SK-N-SH (cell line): Measurements from ENCODE around the gene ITGA1. TPM values are rescaled to one million over a fixed set of nuclear protein-coding genes. Genes with fewer than 3 reads are reported as not detected.

Experiments used
- CTCF ChIA-PET: fragments of 300-600, 350-600 bp; formaldehyde crosslinking; extraction: SDS; loops from one replicate; lab custom pipeline; 2021; lab: Yijun Ruan, JAX
- POLR2A ChIA-PET: fragments of 350-600 bp; sonication (Branson Sonifier 250); formaldehyde crosslinking; extraction: SDS; loops from one replicate; lab custom pipeline; 2020; ENCODE audit warnings: antibody characterized with exemption, inconsistent platforms; lab: Yijun Ruan, JAX
- DNase-seq: peaks from one replicate; pipeline ENCODE4 v3.0.0; 2012
- H2AFZ ChIP-seq: fragments of 200-600 bp; sonication (generic); 2 replicates; pipeline ENCODE4 v1.8.1; 2016; ENCODE audit warnings: antibody characterized with exemption, mild to moderate bottlenecking, low read depth
- H3F3A ChIP-seq: fragments of 200-600 bp; sonication (generic); replicated peaks from 2 replicates; pipeline ENCODE3; 2016; ENCODE audit warnings: antibody characterized with exemption, mild to moderate bottlenecking; ENCODE audit not compliant: insufficient read depth
- H3K27ac ChIP-seq, 2 experiments: fragments of 200-500 bp in 1 of 2; fragments of 200-600 bp in 1 of 2; sonication (Bioruptor generic) in 1 of 2; sonication (generic), shearing (Covaris generic) in 1 of 2; 2 replicates each; pipeline versions ENCODE4 v1.5.1 to v1.6.1; 2014 to 2016; ENCODE audit warnings: low read depth in 2 of 2, inconsistent platforms in 1 of 2, low read length in 1 of 2, mild to moderate bottlenecking in 1 of 2, mixed read lengths in 1 of 2
- H3K27me3 ChIP-seq: fragments of 200-600 bp; sonication (generic), shearing (Covaris generic); 2 replicates; pipeline ENCODE4 v1.6.1; 2016; ENCODE audit warnings: mixed run types; ENCODE audit not compliant: insufficient read depth
- H3K36me3 ChIP-seq, 2 experiments: fragments of 200-500 bp in 1 of 2; fragments of 200-600 bp in 1 of 2; sonication (Bioruptor generic) in 1 of 2; sonication (generic) in 1 of 2; replicated peaks in 1 of 2; 2 replicates each; pipeline versions ENCODE3 to v1.5.1; 2014 to 2016; ENCODE audit warnings: low read length in 1 of 2, mild to moderate bottlenecking in 1 of 2; ENCODE audit not compliant: insufficient read depth in 2 of 2, control insufficient read depth in 1 of 2
- H3K4me1 ChIP-seq, 2 experiments: fragments of 200-500 bp in 1 of 2; fragments of 200-600 bp in 1 of 2; sonication (Bioruptor generic) in 1 of 2; sonication (generic), shearing (Covaris generic) in 1 of 2; 2 replicates each; pipeline versions ENCODE4 v1.5.1 to v1.6.1; 2014 to 2016; ENCODE audit warnings: low read depth in 1 of 2, low read length in 1 of 2, mixed run types in 1 of 2; ENCODE audit not compliant: insufficient read depth in 2 of 2, control insufficient read depth in 1 of 2
- H3K4me2 ChIP-seq: fragments of 200-600 bp; sonication (generic), shearing (Covaris generic); 2 replicates; pipeline ENCODE4 v1.6.1; 2017; ENCODE audit warnings: mixed run types
- H3K4me3 ChIP-seq, 2 experiments: fragments of 200-500 bp in 1 of 2; fragments of 200-600 bp in 1 of 2; sonication (Bioruptor generic) in 1 of 2; sonication (generic), shearing (Covaris generic) in 1 of 2; 2 replicates each; pipeline versions ENCODE4 v1.5.1 to v1.8.1; 2014 to 2016; ENCODE audit warnings: low read depth in 2 of 2, inconsistent platforms in 1 of 2, low read length in 1 of 2, mild to moderate bottlenecking in 1 of 2, mixed read lengths in 1 of 2, moderate library complexity in 1 of 2
- H3K79me2 ChIP-seq: fragments of 200-600 bp; sonication (generic); 2 replicates; pipeline ENCODE4 v1.8.1; 2017; ENCODE audit warnings: mild to moderate bottlenecking; ENCODE audit not compliant: insufficient read depth
- H3K9ac ChIP-seq: fragments of 200-600 bp; sonication (generic); 2 replicates; pipeline ENCODE4 v1.6.1; 2017; ENCODE audit warnings: mixed run types
- H3K9me2 ChIP-seq: fragments of 200-600 bp; sonication (generic); 2 replicates; pipeline ENCODE4 v1.6.1; 2017; ENCODE audit warnings: mixed run types
- H3K9me3 ChIP-seq: fragments of 200-600 bp; sonication (generic); 2 replicates; pipeline ENCODE4 v1.6.1; 2017; ENCODE audit warnings: mixed run types, mild to moderate bottlenecking, moderate library complexity
- H4K20me1 ChIP-seq: fragments of 200-600 bp; sonication (generic); 2 replicates; pipeline ENCODE4 v1.6.1; 2017; ENCODE audit warnings: mild to moderate bottlenecking, mixed run types; ENCODE audit not compliant: insufficient read depth
- CTCF ChIP-seq: fragments of 200-600 bp; sonication (generic); IDR thresholded peaks from 2 replicates; pipeline ENCODE4 v1.6.1; 2017; ENCODE audit warnings: antibody characterized with exemption, mild to moderate bottlenecking, moderate library complexity
- FOSL2 ChIP-seq: IDR thresholded peaks from 2 replicates; pipeline ENCODE4 v1.4.0; 2012; ENCODE audit warnings: low read depth, mild to moderate bottlenecking, moderate library complexity, borderline replicate concordance
- FOXJ3 ChIP-seq: sonication (generic); formaldehyde crosslinking; IDR thresholded peaks from 2 replicates; pipeline ENCODE4 v1.5.1; 2020; ENCODE audit warnings: mild to moderate bottlenecking, missing genetic modification reagents
- FOXM1 ChIP-seq: IDR thresholded peaks from 2 replicates; pipeline ENCODE4 v1.4.0; 2012; ENCODE audit warnings: low read depth, mild to moderate bottlenecking
- GATA2 ChIP-seq: sonication (generic); formaldehyde crosslinking; IDR thresholded peaks from 2 replicates; pipeline ENCODE4 v1.5.0; 2020; ENCODE audit warnings: mild to moderate bottlenecking, missing genetic modification reagents
- JUND ChIP-seq: IDR thresholded peaks from 2 replicates; pipeline ENCODE4 v1.4.0; 2012
- MAX ChIP-seq: IDR thresholded peaks from 2 replicates; pipeline ENCODE4 v1.4.0; 2012; ENCODE audit warnings: low read depth
- NRF1 ChIP-seq: IDR thresholded peaks from 2 replicates; pipeline ENCODE4 v1.6.1; 2012; ENCODE audit warnings: low read depth, mild to moderate bottlenecking, low read length
- PBX3 ChIP-seq: IDR thresholded peaks from 2 replicates; pipeline ENCODE4; 2012
- POLR2AphosphoS5 ChIP-seq: IDR thresholded peaks from 2 replicates; pipeline ENCODE4 v1.6.1; 2012; ENCODE audit warnings: low read depth, low read length
- RCOR1 ChIP-seq: fragments of 150-350 bp; IDR thresholded peaks from 2 replicates; pipeline ENCODE4 v1.6.1; 2017; ENCODE audit warnings: antibody characterized with exemption, low read length
- SIN3A ChIP-seq: IDR thresholded peaks from 2 replicates; pipeline ENCODE4 v1.6.1; 2012; ENCODE audit warnings: low read depth, mild to moderate bottlenecking, low read length, moderate library complexity, borderline replicate concordance
- TEAD4 ChIP-seq: IDR thresholded peaks from 2 replicates; pipeline ENCODE4 v1.4.0; 2012; ENCODE audit warnings: mild to moderate bottlenecking, borderline replicate concordance; ENCODE audit not compliant: insufficient read depth
- YY1 ChIP-seq: IDR thresholded peaks from 2 replicates; pipeline ENCODE4 v1.4.0; 2012; ENCODE audit warnings: low read depth, mild to moderate bottlenecking
- WGBS: methylation state at CpG from one replicate; pipeline ENCODE4 v1.1.6; 2017; ENCODE audit warnings: low lambda C conversion rate; 5-methylcytosine and 5-hydroxymethylcytosine counted together
- polyA plus RNA-seq, 3 experiments: library from polyadenylated mRNA; depleted of rRNA; stranded (reverse); fragments of >200 nt; gene quantifications; 2 replicates each; pipeline ENCODE4 v1.2.3, GENCODE V29; 2012
- TF ChIP-seq, protein P1 (sequence below): fragments of 150-350 bp; IDR thresholded peaks from 2 replicates; pipeline ENCODE4 v1.6.1; 2016; ENCODE audit warnings: mild to moderate bottlenecking, low read depth, low read length

Gene ITGA1
- polyA plus RNA-seq, 1 of the 3 experiments (the other 2 are of a cell fraction), result 7.7 TPM

DNA sequence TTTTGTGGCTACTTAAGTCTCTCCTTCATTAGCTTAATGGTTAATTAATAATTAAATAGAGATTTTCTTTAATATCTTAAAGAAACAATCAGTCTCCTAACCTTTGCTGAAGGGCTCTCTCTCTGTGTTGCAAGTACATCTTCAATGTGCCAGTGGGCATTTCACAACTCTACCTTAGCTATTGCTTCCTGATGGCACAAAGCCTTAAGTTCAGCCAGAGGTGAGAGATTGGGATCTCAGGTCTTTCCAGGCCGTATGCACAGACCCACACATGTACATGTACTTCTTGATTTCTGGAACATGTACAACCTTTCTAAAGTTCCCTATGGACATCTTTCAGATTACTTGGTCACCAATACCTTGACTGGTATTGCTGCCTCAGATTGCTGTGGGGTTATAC is 8.9 kb upstream of the ITGA1 start (continued):
- TF ChIP-seq, protein P1, sequence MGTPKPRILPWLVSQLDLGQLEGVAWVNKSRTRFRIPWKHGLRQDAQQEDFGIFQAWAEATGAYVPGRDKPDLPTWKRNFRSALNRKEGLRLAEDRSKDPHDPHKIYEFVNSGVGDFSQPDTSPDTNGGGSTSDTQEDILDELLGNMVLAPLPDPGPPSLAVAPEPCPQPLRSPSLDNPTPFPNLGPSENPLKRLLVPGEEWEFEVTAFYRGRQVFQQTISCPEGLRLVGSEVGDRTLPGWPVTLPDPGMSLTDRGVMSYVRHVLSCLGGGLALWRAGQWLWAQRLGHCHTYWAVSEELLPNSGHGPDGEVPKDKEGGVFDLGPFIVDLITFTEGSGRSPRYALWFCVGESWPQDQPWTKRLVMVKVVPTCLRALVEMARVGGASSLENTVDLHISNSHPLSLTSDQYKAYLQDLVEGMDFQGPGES, result no peak

GRCh38 chr5:52779213-52779612 is 8.5 kb upstream of the ITGA1 start:
- Histone ChIP-seq H3K9me3 (no peaks in the 10 kb centered on the region), H3K4me2 (no peak overlapping the region), H3K4me3 (no peak overlapping the region), H3K27ac (no peak overlapping the region), H4K20me1 (no peaks in the 10 kb centered on the region), H3K79me2 (no peaks in the 10 kb centered on the region), H3K27me3 (no peaks in the 10 kb centered on the region), H3K9me2 (0 out of 2 replicates have a peak, but pooled peaks cover 6% of the 10 kb centered on the region), H3K9ac (no peak overlapping the region)
- POLR2A ChIA-PET, result no interaction called here
- CTCF ChIA-PET, result interaction anchor here (0.7 to 1.6 kb wide), 2 partner anchors 9 to 10 kb away, joined by 3 to 4 read pairs; partner anchors contain the start of genes ITGA1 and PELO
- no peak for DNase-seq
- TF ChIP-seq NRF1 (no peak), TEAD4 (no peak), SIN3A (no peak), YY1 (no peak), RCOR1 (no peak), CTCF (no peak), GATA2 (no peak), FOXJ3 (no peak), POLR2AphosphoS5 (no peak)
- TF ChIP-seq, all 33 proteins: peak for 0
- Histone ChIP-seq H3K36me3 (no peaks in the 10 kb centered on the region), H3K4me1 (peaks cover 0 to 8% of the 10 kb centered on the region in 2 experiments; a peak in 2 of 4 replicates), H2AFZ (no peak overlapping the region), H3F3A (peaks cover 4% of the 10 kb centered on the region)

- Histone ChIP-seq H3K4me1 (peaks cover 0 to 10% of the 10 kb centered on the region in 2 experiments; a peak in 2 of 4 replicates), H3K27ac (peak overlapping the region in 1 of 2 experiments; percentile 17; a peak in 2 of 4 replicates), H3K9me3 (no peaks in the 10 kb centered on the region), H4K20me1 (no peaks in the 10 kb centered on the region), H3K27me3 (no peaks in the 10 kb centered on the region), H3K9ac (no peak overlapping the region), H3K36me3 (no peaks in the 10 kb centered on the region), H3F3A (peaks cover 6% of the 10 kb centered on the region), H3K79me2 (no peaks in the 10 kb centered on the region), H2AFZ (no peak overlapping the region), H3K4me3 (no peak overlapping the region), H3K4me2 (no peak overlapping the region), H3K9me2 (no peaks in the 10 kb centered on the region)
- TF ChIP-seq MAX (no peak), FOSL2 (peak; percentile 45; the same call in 1 of the 2 replicates), PBX3 (peak; percentile 75), FOXM1 (no peak), JUND (0 out of 2 replicates have a peak, but pooled peaks have one; percentile 11)
- DNase-seq, result no peak
- 51% methylated on average over 2 of the region's 2 CpGs for WGBS
- CTCF ChIA-PET, result interaction anchor here (1.8 to 2.2 kb wide), 2 partner anchors 18 to 132 kb away, joined by 7 to 8 read pairs; no protein-coding TSS in a partner anchor
- POLR2A ChIA-PET, result no interaction called here
Measured at GRCh38 chr5:52783226-52783959, 4.3 kb upstream of the ITGA1 start.
